ENCODE results near the gene ATP9A. TPM values are rescaled to one million over a fixed set of nuclear protein-coding genes. Genes with fewer than 3 reads are reported as not detected.

ATP9A gene
- total and polyA plus RNA-seq, 2 of the 8 experiments (the other 6 are each of a cell fraction or from before 2014, with no cell fraction given), result 5.0 to 6.4 TPM

- POLR2A ChIA-PET (ENCODE audit: partially characterized antibody), result no interaction called here
- H2AFZ ChIP-seq (ENCODE audit: low read length), result no peak overlapping the region
- no peak overlapping the region for H3K18ac ChIP-seq (ENCODE audit: extremely low read depth, low read length)
- no peak overlapping the region for H3K4me3 ChIP-seq (ENCODE audit: extremely low read depth in 1 of 4, insufficient read depth in 2 of 4, low read depth in 3 of 4, low read length in 4 of 4)
- no peak overlapping the region for H3K14ac ChIP-seq (ENCODE audit: insufficient read length)
- no peak for FAIRE-seq
- no peaks in the 10 kb centered on the region for H3K9me3 ChIP-seq (ENCODE audit: insufficient read depth in 2 of 2, low read depth in 1 of 2, low read length in 1 of 2)
- no peak for DNase-seq (ENCODE audit: low read depth in 1 of 2, low spot score in 2 of 2)
- H3K79me1 ChIP-seq (ENCODE audit: low read depth, low read length), result no peaks in the 10 kb centered on the region
- no peak overlapping the region for H4K91ac ChIP-seq (replicated peaks; ENCODE audit: insufficient read length, low read length)
- H4K8ac ChIP-seq (ENCODE audit: extremely low read depth, insufficient read depth, low read length), result no peak overlapping the region
- no peak overlapping the region for H3K27ac ChIP-seq (ENCODE audit: low read depth, low read length)
- no peaks in the 10 kb centered on the region for H3K4me1 ChIP-seq (replicated peaks in 1 of 4; ENCODE audit: control insufficient read depth in 3 of 4, insufficient read depth in 4 of 4, low read length in 3 of 4)
- H3K23ac ChIP-seq (ENCODE audit: insufficient read length), result no peak overlapping the region
- H3K4me2 ChIP-seq (ENCODE audit: insufficient read depth in 1 of 2, low read depth in 2 of 2, low read length in 2 of 2), result no peak overlapping the region
- H2BK20ac ChIP-seq (ENCODE audit: low read length), result no peak overlapping the region
- H3K4ac ChIP-seq (replicated peaks; ENCODE audit: insufficient read length, low read depth, low read length), result no peak overlapping the region
- H3K23me2 ChIP-seq (ENCODE audit: low read depth, low read length), result no peaks in the 10 kb centered on the region
- no peak overlapping the region for H4K5ac ChIP-seq (ENCODE audit: insufficient read length, low read depth, low read length)
- 84% methylated on average over 4 of the region's 4 CpGs; no CpG with 5 or more reads in 1 of the 2 experiments for WGBS, 2 experiments (ENCODE audit: extremely low coverage in 1 of 2, insufficient coverage in 1 of 2, insufficient read length in 1 of 2, insufficient replicate concordance in 2 of 2, low coverage in 1 of 2, low lambda C conversion rate in 2 of 2, missing lambda C conversion rate in 1 of 2)
- H4K20me1 ChIP-seq (replicated peaks in 1 of 2; ENCODE audit: control insufficient read depth in 1 of 2, insufficient read depth in 2 of 2, low read length in 2 of 2), result no peaks in the 10 kb centered on the region
- TF ChIP-seq PHF8 (conservative IDR thresholded peaks at IDR 0.05; ENCODE audit: low read depth, low read length), result no peak
- TF ChIP-seq CBX5 (IDR thresholded peaks at IDR 0.05; ENCODE audit: low read depth, low read length), result no peak
- no peak for TF ChIP-seq SP1 (IDR thresholded peaks at IDR 0.05; ENCODE audit: low read depth, low read length)
- no peak for TF ChIP-seq USF2 (IDR thresholded peaks at IDR 0.05; ENCODE audit: low read length)
- no peak for TF ChIP-seq ZNF274 (IDR thresholded peaks at IDR 0.05; ENCODE audit: borderline replicate concordance, extremely low read depth, low read length)
- TF ChIP-seq GABPA (IDR thresholded peaks at IDR 0.05; ENCODE audit: borderline replicate concordance, insufficient read depth, low read length), result no peak
- no peak for TF ChIP-seq ATF2 (IDR thresholded peaks at IDR 0.05; ENCODE audit: low read length)
- no peak for TF ChIP-seq NANOG (IDR thresholded peaks at IDR 0.05; ENCODE audit: insufficient read depth, low read depth, low read length, poor library complexity, severe bottlenecking)
- no peak overlapping the region for H3K9ac ChIP-seq (replicated peaks in 1 of 4; ENCODE audit: extremely low read depth in 1 of 4, low read depth in 3 of 4, low read length in 3 of 4)
- no peaks in the 10 kb centered on the region for H3K27me3 ChIP-seq (replicated peaks in 1 of 4; ENCODE audit: control insufficient read depth in 3 of 4, extremely low read depth in 1 of 4, insufficient read depth in 3 of 4, low read length in 3 of 4)
- no peaks in the 10 kb centered on the region for H3K79me2 ChIP-seq (ENCODE audit: control insufficient read depth in 1 of 2, insufficient read depth in 2 of 2, low read length in 2 of 2)
- H2BK12ac ChIP-seq (ENCODE audit: low read depth, low read length), result no peak overlapping the region
- H3K36me3 ChIP-seq (ENCODE audit: control insufficient read depth in 2 of 4, insufficient read depth in 4 of 4, low read length in 3 of 4), result no peaks in the 10 kb centered on the region
- CTCF ChIA-PET (ENCODE audit: partially characterized antibody), result interaction anchor here (0.8 kb wide), 1 partner anchor 195 kb away, joined by 3 read pairs; no protein-coding TSS in a partner anchor
- H3K56ac ChIP-seq (replicated peaks; ENCODE audit: insufficient read length, low read depth, low read length), result no peak overlapping the region
- no peak overlapping the region for H2BK120ac ChIP-seq (replicated peaks; ENCODE audit: low read depth, low read length)
- no peak overlapping the region for H2AK5ac ChIP-seq (ENCODE audit: low read depth, low read length)
- no peak overlapping the region for H2BK15ac ChIP-seq (ENCODE audit: low read length)
- no peak overlapping the region for H2BK5ac ChIP-seq (ENCODE audit: low read depth, low read length)
Measured at GRCh38 chr20:51585148-51585547, 183.0 kb downstream of the ATP9A start.

All from H1 (cell line).